Suprapubic skin (tissue), 4 donors: ENCODE measurements around the gene ACO2. TPM values are rescaled to one million over a fixed set of nuclear protein-coding genes. Genes with fewer than 3 reads are reported as not detected.

Experiments
- DNase-seq, 2 donors: peaks; one replicate each; pipeline ENCODE4 v3.0.0-alpha.2; 2019; ENCODE audit warnings: low spot score in 2 of 2
- H3K27ac ChIP-seq: fragments of 200-600 bp; sonication (generic); one replicate; pipeline ENCODE4 v1.5.1; 2019
- H3K27me3 ChIP-seq: fragments of 200-600 bp; sonication (generic); one replicate; pipeline ENCODE4 v1.5.1; 2019
- H3K36me3 ChIP-seq: fragments of 200-600 bp; sonication (generic); one replicate; pipeline ENCODE4 v1.5.1; 2019
- H3K4me1 ChIP-seq: fragments of 200-600 bp; sonication (generic); one replicate; pipeline ENCODE4 v1.5.1; 2019
- H3K4me3 ChIP-seq: fragments of 200-600 bp; sonication (generic); one replicate; pipeline ENCODE4 v1.5.1; 2019; ENCODE audit warnings: mild to moderate bottlenecking
- H3K9me3 ChIP-seq: fragments of 200-600 bp; sonication (generic); one replicate; pipeline ENCODE4 v1.5.1; 2019
- EP300 ChIP-seq: sonication (generic); formaldehyde crosslinking; IDR thresholded peaks from one replicate; pipeline ENCODE4 v1.6.1; 2017; ENCODE audit warnings: antibody characterized with exemption
- POLR2A ChIP-seq, 2 donors: fragments of 450-650 bp; IDR thresholded peaks; one replicate each; pipeline ENCODE4 v1.6.1; 2017; ENCODE audit warnings: antibody characterized with exemption in 2 of 2, mild to moderate bottlenecking in 2 of 2, moderate library complexity in 2 of 2
- POLR2AphosphoS5 ChIP-seq, 3 donors: sonication (generic); formaldehyde crosslinking; IDR thresholded peaks; one replicate each; pipeline ENCODE4 v1.6.1; 2017; ENCODE audit warnings: antibody characterized with exemption in 3 of 3
- WGBS: methylation state at CpG from one replicate; pipeline ENCODE4 v1.1.5; 2018; 5-methylcytosine and 5-hydroxymethylcytosine counted together
- total RNA-seq, 4 donors: library from RNA; depleted of rRNA; stranded (reverse); fragments of >200 nt; gene quantifications; one replicate each; pipeline ENCODE4 v1.1.0, GENCODE V29; 2016
- TF ChIP-seq, protein P1 (sequence below), 2 donors: fragments of 200-600 bp in 1 of 2; fragments of 450-650 bp in 1 of 2; sonication (generic) in 1 of 2; IDR thresholded peaks; one replicate each; pipeline ENCODE4 v1.5.1; 2016 to 2019; ENCODE audit warnings: antibody characterized with exemption in 2 of 2, mild to moderate bottlenecking in 1 of 2, moderate library complexity in 1 of 2

ACO2 gene
- total RNA-seq, 4 donors from 2014 or later = 67.4 to 81.9 (median 75.9) TPM

- Histone ChIP-seq H3K36me3 (peaks cover 32% of the 10 kb centered on the region), H3K27me3 (no peaks in the 10 kb centered on the region), H3K4me1 (peaks cover 15% of the 10 kb centered on the region), H3K4me3 (no peak overlapping the region), H3K27ac (no peak overlapping the region), H3K9me3 (no peaks in the 10 kb centered on the region)
- 94% methylated on average over 8 of the region's 8 CpGs for WGBS
- no peak for DNase-seq
- TF ChIP-seq EP300 = no peak
- TF ChIP-seq POLR2AphosphoS5 (IDR thresholded peaks at IDR 0.05) = no peak
- TF ChIP-seq, protein P1, sequence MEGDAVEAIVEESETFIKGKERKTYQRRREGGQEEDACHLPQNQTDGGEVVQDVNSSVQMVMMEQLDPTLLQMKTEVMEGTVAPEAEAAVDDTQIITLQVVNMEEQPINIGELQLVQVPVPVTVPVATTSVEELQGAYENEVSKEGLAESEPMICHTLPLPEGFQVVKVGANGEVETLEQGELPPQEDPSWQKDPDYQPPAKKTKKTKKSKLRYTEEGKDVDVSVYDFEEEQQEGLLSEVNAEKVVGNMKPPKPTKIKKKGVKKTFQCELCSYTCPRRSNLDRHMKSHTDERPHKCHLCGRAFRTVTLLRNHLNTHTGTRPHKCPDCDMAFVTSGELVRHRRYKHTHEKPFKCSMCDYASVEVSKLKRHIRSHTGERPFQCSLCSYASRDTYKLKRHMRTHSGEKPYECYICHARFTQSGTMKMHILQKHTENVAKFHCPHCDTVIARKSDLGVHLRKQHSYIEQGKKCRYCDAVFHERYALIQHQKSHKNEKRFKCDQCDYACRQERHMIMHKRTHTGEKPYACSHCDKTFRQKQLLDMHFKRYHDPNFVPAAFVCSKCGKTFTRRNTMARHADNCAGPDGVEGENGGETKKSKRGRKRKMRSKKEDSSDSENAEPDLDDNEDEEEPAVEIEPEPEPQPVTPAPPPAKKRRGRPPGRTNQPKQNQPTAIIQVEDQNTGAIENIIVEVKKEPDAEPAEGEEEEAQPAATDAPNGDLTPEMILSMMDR (IDR thresholded peaks at IDR 0.05) = no peak
- no peak for TF ChIP-seq POLR2A (IDR thresholded peaks at IDR 0.05)
These were observed 69.7 kb downstream of the ACO2 start for GRCh38 chr22:41538583-41538982.

DNA sequence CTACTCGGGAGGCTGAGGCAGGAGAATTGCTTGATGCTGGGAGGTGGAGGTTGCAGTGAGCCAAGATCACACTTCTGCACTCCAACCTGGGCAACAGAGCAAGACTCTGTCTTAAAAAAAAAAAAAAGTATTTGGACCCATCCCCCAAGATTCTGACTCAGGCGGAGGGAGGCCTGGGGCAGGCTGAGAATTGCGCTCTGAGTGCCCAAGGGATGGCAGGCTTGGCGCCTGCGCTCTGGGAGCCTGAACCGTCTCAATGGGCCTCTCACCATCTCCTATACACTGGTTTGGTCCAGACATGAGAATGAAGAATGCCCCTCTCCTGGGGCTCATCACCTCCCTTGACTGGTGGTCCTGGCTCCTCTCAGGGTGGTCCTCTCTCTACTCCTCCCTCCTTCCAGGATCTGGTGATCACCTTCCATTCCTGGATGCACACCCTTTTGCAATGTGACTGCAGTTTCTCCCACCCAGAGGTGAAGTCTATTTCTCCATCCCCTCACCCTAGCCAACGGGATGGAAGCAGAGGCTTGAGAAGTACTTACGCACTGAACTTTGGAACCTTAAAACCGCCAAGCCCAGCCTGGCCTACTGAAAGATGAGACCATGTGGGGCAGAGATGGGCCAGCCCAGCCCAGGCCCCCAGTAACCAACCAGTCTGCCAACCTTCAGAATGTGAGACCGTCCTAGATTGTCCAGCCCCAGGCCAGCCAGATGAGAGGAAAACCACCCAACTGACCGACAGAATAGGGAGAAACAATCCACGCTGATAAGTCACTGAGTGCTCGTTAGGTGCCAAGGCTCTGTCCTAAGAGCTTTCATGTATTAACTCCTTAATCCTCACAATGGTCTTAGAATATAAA, 70.5 kb downstream of the ACO2 start:
- Histone ChIP-seq H3K9me3 (no peaks in the 10 kb centered on the region), H3K4me3 (no peak overlapping the region), H3K27ac (no peak overlapping the region), H3K27me3 (no peaks in the 10 kb centered on the region), H3K36me3 (peaks cover 31% of the 10 kb centered on the region), H3K4me1 (peaks cover 16% of the 10 kb centered on the region)
- TF ChIP-seq, protein P1 (IDR thresholded peaks at IDR 0.05) = no peak
- TF ChIP-seq POLR2AphosphoS5 (IDR thresholded peaks at IDR 0.05) (no peak), EP300 (no peak)
- no peak for DNase-seq
- 81% methylated on average over 12 of the region's 13 CpGs for WGBS

- DNase-seq = no peak
- H3K27me3 ChIP-seq = no peaks in the 10 kb centered on the region
- no peak for TF ChIP-seq POLR2AphosphoS5 (IDR thresholded peaks at IDR 0.05)
- no peak overlapping the region for H3K27ac ChIP-seq
- 87% methylated on average over 3 of the region's 3 CpGs for WGBS
- no peak overlapping the region for H3K4me3 ChIP-seq
- H3K4me1 ChIP-seq = peaks cover 20% of the 10 kb centered on the region
- H3K36me3 ChIP-seq = peaks cover 25% of the 10 kb centered on the region
- H3K9me3 ChIP-seq = no peaks in the 10 kb centered on the region
These were observed 71.0 kb downstream of the ACO2 start for GRCh38 chr22:41540006-41540315.

- DNase-seq = no peak
- Histone ChIP-seq H3K27me3 (no peaks in the 10 kb centered on the region), H3K27ac (no peak overlapping the region), H3K4me1 (peaks cover 24% of the 10 kb centered on the region), H3K36me3 (peaks cover 21% of the 10 kb centered on the region), H3K9me3 (no peaks in the 10 kb centered on the region), H3K4me3 (no peak overlapping the region)
- 96% methylated on average over 7 of the region's 7 CpGs for WGBS
- no peak for TF ChIP-seq EP300
- TF ChIP-seq POLR2AphosphoS5 (IDR thresholded peaks at IDR 0.05) = no peak
- TF ChIP-seq, protein P1 (IDR thresholded peaks at IDR 0.05) = no peak
- TF ChIP-seq POLR2A (IDR thresholded peaks at IDR 0.05) = no peak
These were observed 71.4 kb downstream of the ACO2 start for GRCh38 chr22:41540365-41540764.

GRCh38 chr22:41541484-41541883, 72.6 kb downstream of the ACO2 start:
- TF ChIP-seq, protein P1 (IDR thresholded peaks at IDR 0.05) = no peak
- TF ChIP-seq POLR2A (IDR thresholded peaks at IDR 0.05) (no peak), POLR2AphosphoS5 (IDR thresholded peaks at IDR 0.05) (no peak), EP300 (no peak)
- DNase-seq = no peak
- H3K36me3 ChIP-seq = peaks cover 18% of the 10 kb centered on the region
- no peak overlapping the region for H3K4me3 ChIP-seq
- H3K9me3 ChIP-seq = no peaks in the 10 kb centered on the region
- H3K27me3 ChIP-seq = no peaks in the 10 kb centered on the region
- H3K27ac ChIP-seq = no peak overlapping the region
- WGBS = 68% methylated on average over 3 of the region's 3 CpGs
- peaks cover 25% of the 10 kb centered on the region for H3K4me1 ChIP-seq
